ENCODE data around the gene PLCL2.

PLCL2 gene

DNA sequence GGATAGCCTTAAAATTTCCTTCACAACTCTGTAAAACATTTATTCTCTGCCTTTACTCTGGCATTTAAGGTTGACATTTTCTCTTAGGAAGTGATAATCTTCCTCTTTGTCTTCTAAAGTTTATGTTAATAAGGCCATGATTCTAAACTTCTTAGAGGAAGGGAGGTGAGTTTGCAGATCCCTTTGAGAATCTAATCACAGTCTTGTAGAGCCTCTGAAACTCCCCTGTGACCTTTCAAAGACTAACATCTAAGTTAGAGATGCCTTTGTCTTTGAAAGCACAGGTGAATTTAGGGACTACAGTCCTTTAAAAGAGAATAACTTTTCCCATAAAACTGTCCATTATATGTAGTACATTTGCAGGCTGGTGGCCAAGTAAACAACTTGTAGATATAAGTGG is 115.1 kb downstream of the PLCL2 start:
- H3K4me3 ChIP-seq (replicated peaks; ENCODE audit: low read depth, low read length), result no peak overlapping the region
- TF ChIP-seq, protein P1, sequence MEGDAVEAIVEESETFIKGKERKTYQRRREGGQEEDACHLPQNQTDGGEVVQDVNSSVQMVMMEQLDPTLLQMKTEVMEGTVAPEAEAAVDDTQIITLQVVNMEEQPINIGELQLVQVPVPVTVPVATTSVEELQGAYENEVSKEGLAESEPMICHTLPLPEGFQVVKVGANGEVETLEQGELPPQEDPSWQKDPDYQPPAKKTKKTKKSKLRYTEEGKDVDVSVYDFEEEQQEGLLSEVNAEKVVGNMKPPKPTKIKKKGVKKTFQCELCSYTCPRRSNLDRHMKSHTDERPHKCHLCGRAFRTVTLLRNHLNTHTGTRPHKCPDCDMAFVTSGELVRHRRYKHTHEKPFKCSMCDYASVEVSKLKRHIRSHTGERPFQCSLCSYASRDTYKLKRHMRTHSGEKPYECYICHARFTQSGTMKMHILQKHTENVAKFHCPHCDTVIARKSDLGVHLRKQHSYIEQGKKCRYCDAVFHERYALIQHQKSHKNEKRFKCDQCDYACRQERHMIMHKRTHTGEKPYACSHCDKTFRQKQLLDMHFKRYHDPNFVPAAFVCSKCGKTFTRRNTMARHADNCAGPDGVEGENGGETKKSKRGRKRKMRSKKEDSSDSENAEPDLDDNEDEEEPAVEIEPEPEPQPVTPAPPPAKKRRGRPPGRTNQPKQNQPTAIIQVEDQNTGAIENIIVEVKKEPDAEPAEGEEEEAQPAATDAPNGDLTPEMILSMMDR (IDR thresholded peaks at IDR 0.05; ENCODE audit: low read depth, low read length, missing control alignments), result no peak
- no peak for DNase-seq (ENCODE audit: extremely low read depth, low read depth)

GRCh38 chr3:17003457-17003856 is 118.7 kb downstream of the PLCL2 start:
- TF ChIP-seq, protein P1 (IDR thresholded peaks at IDR 0.05; ENCODE audit: low read depth, low read length, missing control alignments), result no peak
- DNase-seq (ENCODE audit: extremely low read depth, low read depth), result no peak
- H3K4me3 ChIP-seq (replicated peaks; ENCODE audit: low read depth, low read length), result no peak overlapping the region

DNA sequence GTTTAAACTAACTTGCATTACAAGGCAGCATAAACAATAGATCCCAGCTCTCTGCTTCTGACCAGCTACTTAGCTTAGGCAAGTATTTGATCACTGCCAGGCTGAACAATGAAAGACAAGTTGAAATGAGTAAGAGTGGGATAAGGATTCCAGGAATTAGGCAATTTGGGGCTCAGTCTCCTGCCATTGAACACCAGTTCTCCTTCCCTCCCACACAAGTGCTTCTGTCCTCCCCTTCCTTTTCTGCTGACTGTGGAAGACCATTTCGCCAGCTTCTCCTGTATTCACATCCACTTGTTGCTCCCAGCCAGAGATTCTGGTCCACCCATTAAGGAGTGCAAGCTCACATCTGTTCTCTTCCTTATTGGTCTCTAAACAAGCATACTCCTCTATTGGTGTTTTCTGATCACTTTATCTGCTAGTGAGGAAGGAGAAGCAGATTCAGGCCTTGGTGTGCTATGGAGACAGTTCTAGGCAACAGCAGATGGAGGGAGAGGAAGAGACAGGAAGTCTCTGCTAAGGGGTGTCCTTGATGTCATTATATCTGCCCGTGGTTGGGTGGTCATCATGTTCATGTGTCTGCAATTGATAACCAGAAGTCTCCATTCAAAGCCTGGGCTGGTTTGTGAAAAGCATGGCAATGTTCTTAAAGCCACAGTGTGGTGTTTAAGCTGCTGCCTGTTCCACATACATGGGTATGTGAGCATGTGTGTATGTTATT is 121.5 kb downstream of the PLCL2 start:
- TF ChIP-seq, protein P1 (IDR thresholded peaks at IDR 0.05; ENCODE audit: low read depth, low read length, missing control alignments), result no peak
- DNase-seq (ENCODE audit: extremely low read depth, low read depth), result no peak

GRCh38 chr3:17007284-17007683 is 122.5 kb downstream of the PLCL2 start:
- DNase-seq (ENCODE audit: extremely low read depth, low read depth), result no peak
- TF ChIP-seq, protein P1 (IDR thresholded peaks at IDR 0.05; ENCODE audit: low read depth, low read length, missing control alignments), result no peak
- H3K4me3 ChIP-seq (replicated peaks; ENCODE audit: low read depth, low read length), result no peak overlapping the region

More for the DNA sequence above, 121.5 kb downstream of the PLCL2 start:
- no peak overlapping the region for H3K4me3 ChIP-seq (replicated peaks; ENCODE audit: low read depth, low read length)

GRCh38 chr3:17009826-17010225 is 125.1 kb downstream of the PLCL2 start:
- TF ChIP-seq, protein P1 (IDR thresholded peaks at IDR 0.05; ENCODE audit: low read depth, low read length, missing control alignments), result no peak
- H3K4me3 ChIP-seq (replicated peaks; ENCODE audit: low read depth, low read length), result no peak overlapping the region
- no peak for DNase-seq (ENCODE audit: extremely low read depth, low read depth)

GRCh38 chr3:17011728-17012338 is 127.1 kb downstream of the PLCL2 start:
- H3K4me3 ChIP-seq (replicated peaks; ENCODE audit: low read depth, low read length), result no peak overlapping the region
- no peak for DNase-seq (ENCODE audit: extremely low read depth, low read depth)
- TF ChIP-seq, protein P1 (IDR thresholded peaks at IDR 0.05; ENCODE audit: low read depth, low read length, missing control alignments), result no peak

All from HFF-Myc (cell line).